ENCODE results near the gene NOP14. TPM values are rescaled to one million over a fixed set of nuclear protein-coding genes. Genes with fewer than 3 reads are reported as not detected.

The NOP14 gene
- total and polyA plus RNA-seq, 2 of the 8 experiments (the other 6 are each of a cell fraction or from before 2014, with no cell fraction given): 8.6 to 45.3 TPM

DNA sequence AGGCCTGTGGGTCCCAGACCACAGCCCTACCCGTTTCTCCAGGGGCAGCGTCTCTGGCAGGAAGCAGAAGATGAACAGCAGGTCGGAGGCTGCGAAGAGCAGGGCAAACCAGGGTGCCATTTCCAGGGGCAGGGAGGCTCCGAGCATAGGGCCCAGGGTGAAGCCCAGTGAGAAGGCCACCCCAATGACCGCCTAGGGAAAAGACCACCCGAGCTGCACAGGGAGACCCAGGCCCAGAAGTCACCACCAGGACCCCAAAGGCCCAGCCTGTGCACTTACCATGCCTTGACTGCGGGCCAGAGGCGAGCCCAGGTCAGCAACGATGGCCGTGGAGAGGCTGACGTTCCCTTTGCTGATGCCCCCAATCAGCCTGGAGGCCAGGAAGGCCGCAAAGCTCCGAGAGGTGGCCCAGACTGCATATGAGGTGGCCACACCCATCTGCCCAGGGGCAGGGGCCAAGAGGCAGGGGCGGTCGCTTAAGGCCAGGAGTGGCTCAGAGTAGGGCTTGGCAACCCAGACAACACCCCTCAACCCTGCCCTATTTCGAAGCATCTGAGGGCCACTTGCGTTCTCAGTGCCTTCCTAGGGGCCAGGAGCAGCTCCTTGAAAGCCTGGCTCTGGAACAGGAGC lies 30.8 kb downstream of the NOP14 start (continued):
- TF ChIP-seq TAF7 (optimal IDR thresholded peaks at IDR 0.05; ENCODE audit: borderline replicate concordance, low read depth, low read length) (no peak), TCF12 (IDR thresholded peaks at IDR 0.05; ENCODE audit: low read depth, low read length) (no peak), POLR2A (IDR thresholded peaks at IDR 0.05; ENCODE audit: control extremely low read depth in 1 of 2, low read depth in 2 of 2, low read length in 2 of 2) (no peak; a peak in 1 of 3 replicates), MAFK (IDR thresholded peaks at IDR 0.05; ENCODE audit: low read depth, low read length) (no peak), CREB1 (IDR thresholded peaks at IDR 0.05) (no peak), USF2 (IDR thresholded peaks at IDR 0.05; ENCODE audit: low read length) (no peak), EP300 (IDR thresholded peaks at IDR 0.05; ENCODE audit: borderline replicate concordance in 1 of 2, low read depth in 2 of 2, low read length in 2 of 2) (no peak)
